ENCODE data around the gene PRKCA. TPM values are rescaled to one million over a fixed set of nuclear protein-coding genes. Genes with fewer than 3 reads are reported as not detected.

PRKCA gene
- total RNA-seq, 1 experiment from 2014 or later: 29.5 TPM

DNA sequence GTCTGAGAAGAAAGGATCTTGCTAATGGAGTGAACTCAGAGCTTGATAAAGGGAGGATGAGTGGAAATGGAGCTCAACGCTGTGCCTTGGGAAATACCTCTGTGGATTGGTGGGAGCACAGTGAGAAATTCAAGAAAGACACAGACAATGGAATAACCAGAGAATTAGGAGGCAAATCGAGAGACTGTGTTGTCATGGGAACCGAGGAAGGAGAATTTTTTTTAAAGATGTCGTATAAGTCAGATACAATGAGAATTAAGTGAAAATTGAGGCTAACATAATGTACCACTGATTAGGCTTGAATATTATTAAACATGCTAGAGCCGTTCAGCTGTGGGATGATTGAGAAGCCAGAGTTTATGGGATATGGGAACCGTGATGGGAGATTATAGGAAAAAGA, 134.2 kb downstream of the PRKCA start (continued):
- TF ChIP-seq, protein P1, sequence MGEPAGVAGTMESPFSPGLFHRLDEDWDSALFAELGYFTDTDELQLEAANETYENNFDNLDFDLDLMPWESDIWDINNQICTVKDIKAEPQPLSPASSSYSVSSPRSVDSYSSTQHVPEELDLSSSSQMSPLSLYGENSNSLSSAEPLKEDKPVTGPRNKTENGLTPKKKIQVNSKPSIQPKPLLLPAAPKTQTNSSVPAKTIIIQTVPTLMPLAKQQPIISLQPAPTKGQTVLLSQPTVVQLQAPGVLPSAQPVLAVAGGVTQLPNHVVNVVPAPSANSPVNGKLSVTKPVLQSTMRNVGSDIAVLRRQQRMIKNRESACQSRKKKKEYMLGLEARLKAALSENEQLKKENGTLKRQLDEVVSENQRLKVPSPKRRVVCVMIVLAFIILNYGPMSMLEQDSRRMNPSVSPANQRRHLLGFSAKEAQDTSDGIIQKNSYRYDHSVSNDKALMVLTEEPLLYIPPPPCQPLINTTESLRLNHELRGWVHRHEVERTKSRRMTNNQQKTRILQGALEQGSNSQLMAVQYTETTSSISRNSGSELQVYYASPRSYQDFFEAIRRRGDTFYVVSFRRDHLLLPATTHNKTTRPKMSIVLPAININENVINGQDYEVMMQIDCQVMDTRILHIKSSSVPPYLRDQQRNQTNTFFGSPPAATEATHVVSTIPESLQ (CRISPR knock-in tag; IDR thresholded peaks at IDR 0.05): no peak

DNA sequence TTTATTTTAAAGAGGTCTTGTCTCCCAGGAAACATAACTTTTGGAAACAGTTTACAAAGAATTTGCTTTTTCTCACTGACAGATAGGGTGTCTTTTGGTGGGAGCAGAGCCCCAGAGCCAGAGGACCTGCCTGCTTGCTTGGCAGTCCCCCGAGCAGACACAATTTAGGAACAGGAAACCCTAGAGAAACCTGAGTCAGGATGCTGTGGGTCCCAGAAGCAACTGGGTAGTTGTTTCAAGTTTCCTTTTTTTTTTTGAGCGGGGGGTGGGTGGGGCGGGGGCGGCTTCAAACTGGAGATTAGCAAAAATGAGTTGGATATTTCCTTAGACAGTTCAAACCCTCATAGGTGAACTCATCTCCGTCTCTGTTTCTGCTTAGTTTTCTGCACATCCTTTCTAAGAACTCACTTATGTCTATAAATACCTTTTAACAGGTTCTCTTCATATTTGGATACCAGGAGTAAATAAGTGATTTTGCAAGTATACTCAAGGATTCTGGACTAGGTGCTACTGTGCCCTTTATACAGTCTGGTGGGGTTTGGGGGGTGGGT, 135.1 kb downstream of the PRKCA start:
- DNase-seq (ENCODE audit: low spot score) (no peak), ATAC-seq (no peak)
- Mint-ChIP-seq H3K36me3 (no peaks in the 10 kb centered on the region), H3K4me3 (no peak overlapping the region), H3K4me1 (peaks cover 6% of the 10 kb centered on the region), H3K9me3 (no peaks in the 10 kb centered on the region), H3K27ac (no peak overlapping the region), H3K27me3 (ENCODE audit: low read depth) (no peaks in the 10 kb centered on the region)
- CTCF ChIA-PET: no interaction called here
- POLR2A ChIA-PET: no interaction called here
- TF ChIP-seq CREB1 (CRISPR knock-in tag; IDR thresholded peaks at IDR 0.05): no peak
- TF ChIP-seq, protein P2, sequence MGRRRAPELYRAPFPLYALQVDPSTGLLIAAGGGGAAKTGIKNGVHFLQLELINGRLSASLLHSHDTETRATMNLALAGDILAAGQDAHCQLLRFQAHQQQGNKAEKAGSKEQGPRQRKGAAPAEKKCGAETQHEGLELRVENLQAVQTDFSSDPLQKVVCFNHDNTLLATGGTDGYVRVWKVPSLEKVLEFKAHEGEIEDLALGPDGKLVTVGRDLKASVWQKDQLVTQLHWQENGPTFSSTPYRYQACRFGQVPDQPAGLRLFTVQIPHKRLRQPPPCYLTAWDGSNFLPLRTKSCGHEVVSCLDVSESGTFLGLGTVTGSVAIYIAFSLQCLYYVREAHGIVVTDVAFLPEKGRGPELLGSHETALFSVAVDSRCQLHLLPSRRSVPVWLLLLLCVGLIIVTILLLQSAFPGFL (CRISPR knock-in tag; IDR thresholded peaks at IDR 0.05; ENCODE audit: borderline replicate concordance): no peak
- TF ChIP-seq SMAD4 (CRISPR knock-in tag; IDR thresholded peaks at IDR 0.05): no peak
- TF ChIP-seq ELF4 (CRISPR knock-in tag; IDR thresholded peaks at IDR 0.05; ENCODE audit: low read depth): no peak
- TF ChIP-seq EMX1 (CRISPR knock-in tag; IDR thresholded peaks at IDR 0.05): no peak
- TF ChIP-seq SOX15 (CRISPR knock-in tag; IDR thresholded peaks at IDR 0.05): no peak
- TF ChIP-seq FOXP1 (CRISPR knock-in tag; IDR thresholded peaks at IDR 0.05; ENCODE audit: borderline replicate concordance): no peak
- TF ChIP-seq, protein P3, sequence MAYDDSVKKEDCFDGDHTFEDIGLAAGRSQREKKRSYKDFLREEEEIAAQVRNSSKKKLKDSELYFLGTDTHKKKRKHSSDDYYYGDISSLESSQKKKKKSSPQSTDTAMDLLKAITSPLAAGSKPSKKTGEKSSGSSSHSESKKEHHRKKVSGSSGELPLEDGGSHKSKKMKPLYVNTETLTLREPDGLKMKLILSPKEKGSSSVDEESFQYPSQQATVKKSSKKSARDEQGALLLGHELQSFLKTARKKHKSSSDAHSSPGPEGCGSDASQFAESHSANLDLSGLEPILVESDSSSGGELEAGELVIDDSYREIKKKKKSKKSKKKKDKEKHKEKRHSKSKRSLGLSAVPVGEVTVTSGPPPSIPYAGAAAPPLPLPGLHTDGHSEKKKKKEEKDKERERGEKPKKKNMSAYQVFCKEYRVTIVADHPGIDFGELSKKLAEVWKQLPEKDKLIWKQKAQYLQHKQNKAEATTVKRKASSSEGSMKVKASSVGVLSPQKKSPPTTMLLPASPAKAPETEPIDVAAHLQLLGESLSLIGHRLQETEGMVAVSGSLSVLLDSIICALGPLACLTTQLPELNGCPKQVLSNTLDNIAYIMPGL (CRISPR knock-in tag; IDR thresholded peaks at IDR 0.05): no peak
- TF ChIP-seq, protein P4, sequence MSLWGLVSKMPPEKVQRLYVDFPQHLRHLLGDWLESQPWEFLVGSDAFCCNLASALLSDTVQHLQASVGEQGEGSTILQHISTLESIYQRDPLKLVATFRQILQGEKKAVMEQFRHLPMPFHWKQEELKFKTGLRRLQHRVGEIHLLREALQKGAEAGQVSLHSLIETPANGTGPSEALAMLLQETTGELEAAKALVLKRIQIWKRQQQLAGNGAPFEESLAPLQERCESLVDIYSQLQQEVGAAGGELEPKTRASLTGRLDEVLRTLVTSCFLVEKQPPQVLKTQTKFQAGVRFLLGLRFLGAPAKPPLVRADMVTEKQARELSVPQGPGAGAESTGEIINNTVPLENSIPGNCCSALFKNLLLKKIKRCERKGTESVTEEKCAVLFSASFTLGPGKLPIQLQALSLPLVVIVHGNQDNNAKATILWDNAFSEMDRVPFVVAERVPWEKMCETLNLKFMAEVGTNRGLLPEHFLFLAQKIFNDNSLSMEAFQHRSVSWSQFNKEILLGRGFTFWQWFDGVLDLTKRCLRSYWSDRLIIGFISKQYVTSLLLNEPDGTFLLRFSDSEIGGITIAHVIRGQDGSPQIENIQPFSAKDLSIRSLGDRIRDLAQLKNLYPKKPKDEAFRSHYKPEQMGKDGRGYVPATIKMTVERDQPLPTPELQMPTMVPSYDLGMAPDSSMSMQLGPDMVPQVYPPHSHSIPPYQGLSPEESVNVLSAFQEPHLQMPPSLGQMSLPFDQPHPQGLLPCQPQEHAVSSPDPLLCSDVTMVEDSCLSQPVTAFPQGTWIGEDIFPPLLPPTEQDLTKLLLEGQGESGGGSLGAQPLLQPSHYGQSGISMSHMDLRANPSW (CRISPR knock-in tag; conservative IDR thresholded peaks at IDR 0.05; ENCODE audit: low read depth): no peak
- TF ChIP-seq, protein P5, sequence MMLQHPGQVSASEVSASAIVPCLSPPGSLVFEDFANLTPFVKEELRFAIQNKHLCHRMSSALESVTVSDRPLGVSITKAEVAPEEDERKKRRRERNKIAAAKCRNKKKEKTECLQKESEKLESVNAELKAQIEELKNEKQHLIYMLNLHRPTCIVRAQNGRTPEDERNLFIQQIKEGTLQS (CRISPR knock-in tag; conservative IDR thresholded peaks at IDR 0.05): no peak
- no peak for TF ChIP-seq GRHL2 (CRISPR knock-in tag; IDR thresholded peaks at IDR 0.05; ENCODE audit: insufficient replicate concordance, severe bottlenecking)
- no peak for TF ChIP-seq ZNF121 (CRISPR knock-in tag; IDR thresholded peaks at IDR 0.05)
- TF ChIP-seq, protein P6, sequence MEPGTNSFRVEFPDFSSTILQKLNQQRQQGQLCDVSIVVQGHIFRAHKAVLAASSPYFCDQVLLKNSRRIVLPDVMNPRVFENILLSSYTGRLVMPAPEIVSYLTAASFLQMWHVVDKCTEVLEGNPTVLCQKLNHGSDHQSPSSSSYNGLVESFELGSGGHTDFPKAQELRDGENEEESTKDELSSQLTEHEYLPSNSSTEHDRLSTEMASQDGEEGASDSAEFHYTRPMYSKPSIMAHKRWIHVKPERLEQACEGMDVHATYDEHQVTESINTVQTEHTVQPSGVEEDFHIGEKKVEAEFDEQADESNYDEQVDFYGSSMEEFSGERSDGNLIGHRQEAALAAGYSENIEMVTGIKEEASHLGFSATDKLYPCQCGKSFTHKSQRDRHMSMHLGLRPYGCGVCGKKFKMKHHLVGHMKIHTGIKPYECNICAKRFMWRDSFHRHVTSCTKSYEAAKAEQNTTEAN (CRISPR knock-in tag; IDR thresholded peaks at IDR 0.05): no peak
- no peak for TF ChIP-seq ZNF317 (CRISPR knock-in tag; IDR thresholded peaks at IDR 0.05; ENCODE audit: borderline replicate concordance, low read depth)
- TF ChIP-seq, protein P7, sequence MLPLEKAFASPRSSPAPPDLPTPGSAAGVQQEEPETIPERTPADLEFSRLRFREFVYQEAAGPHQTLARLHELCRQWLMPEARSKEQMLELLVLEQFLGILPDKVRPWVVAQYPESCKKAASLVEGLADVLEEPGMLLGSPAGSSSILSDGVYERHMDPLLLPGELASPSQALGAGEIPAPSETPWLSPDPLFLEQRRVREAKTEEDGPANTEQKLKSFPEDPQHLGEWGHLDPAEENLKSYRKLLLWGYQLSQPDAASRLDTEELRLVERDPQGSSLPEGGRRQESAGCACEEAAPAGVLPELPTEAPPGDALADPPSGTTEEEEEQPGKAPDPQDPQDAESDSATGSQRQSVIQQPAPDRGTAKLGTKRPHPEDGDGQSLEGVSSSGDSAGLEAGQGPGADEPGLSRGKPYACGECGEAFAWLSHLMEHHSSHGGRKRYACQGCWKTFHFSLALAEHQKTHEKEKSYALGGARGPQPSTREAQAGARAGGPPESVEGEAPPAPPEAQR (CRISPR knock-in tag; IDR thresholded peaks at IDR 0.05): no peak
- TF ChIP-seq, protein P8, sequence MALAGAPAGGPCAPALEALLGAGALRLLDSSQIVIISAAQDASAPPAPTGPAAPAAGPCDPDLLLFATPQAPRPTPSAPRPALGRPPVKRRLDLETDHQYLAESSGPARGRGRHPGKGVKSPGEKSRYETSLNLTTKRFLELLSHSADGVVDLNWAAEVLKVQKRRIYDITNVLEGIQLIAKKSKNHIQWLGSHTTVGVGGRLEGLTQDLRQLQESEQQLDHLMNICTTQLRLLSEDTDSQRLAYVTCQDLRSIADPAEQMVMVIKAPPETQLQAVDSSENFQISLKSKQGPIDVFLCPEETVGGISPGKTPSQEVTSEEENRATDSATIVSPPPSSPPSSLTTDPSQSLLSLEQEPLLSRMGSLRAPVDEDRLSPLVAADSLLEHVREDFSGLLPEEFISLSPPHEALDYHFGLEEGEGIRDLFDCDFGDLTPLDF (CRISPR knock-in tag; IDR thresholded peaks at IDR 0.05): no peak
- TF ChIP-seq, protein P9, sequence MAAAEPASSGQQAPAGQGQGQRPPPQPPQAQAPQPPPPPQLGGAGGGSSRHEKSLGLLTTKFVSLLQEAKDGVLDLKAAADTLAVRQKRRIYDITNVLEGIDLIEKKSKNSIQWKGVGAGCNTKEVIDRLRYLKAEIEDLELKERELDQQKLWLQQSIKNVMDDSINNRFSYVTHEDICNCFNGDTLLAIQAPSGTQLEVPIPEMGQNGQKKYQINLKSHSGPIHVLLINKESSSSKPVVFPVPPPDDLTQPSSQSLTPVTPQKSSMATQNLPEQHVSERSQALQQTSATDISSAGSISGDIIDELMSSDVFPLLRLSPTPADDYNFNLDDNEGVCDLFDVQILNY (CRISPR knock-in tag; IDR thresholded peaks at IDR 0.05): no peak
- no peak for TF ChIP-seq NR3C1 (CRISPR knock-in tag; conservative IDR thresholded peaks at IDR 0.05; ENCODE audit: low read depth)

Data from WTC11 (cell line).